Epidermal melanocyte (primary cell): ENCODE results near the gene SPATA20.

ENCODE experiments used
- DNase-seq: peaks from one replicate; pipeline ENCODE4 v3.0.0; 2011; ENCODE audit warnings: low spot score; ENCODE audit not compliant: insufficient read length

SPATA20 gene

DNA sequence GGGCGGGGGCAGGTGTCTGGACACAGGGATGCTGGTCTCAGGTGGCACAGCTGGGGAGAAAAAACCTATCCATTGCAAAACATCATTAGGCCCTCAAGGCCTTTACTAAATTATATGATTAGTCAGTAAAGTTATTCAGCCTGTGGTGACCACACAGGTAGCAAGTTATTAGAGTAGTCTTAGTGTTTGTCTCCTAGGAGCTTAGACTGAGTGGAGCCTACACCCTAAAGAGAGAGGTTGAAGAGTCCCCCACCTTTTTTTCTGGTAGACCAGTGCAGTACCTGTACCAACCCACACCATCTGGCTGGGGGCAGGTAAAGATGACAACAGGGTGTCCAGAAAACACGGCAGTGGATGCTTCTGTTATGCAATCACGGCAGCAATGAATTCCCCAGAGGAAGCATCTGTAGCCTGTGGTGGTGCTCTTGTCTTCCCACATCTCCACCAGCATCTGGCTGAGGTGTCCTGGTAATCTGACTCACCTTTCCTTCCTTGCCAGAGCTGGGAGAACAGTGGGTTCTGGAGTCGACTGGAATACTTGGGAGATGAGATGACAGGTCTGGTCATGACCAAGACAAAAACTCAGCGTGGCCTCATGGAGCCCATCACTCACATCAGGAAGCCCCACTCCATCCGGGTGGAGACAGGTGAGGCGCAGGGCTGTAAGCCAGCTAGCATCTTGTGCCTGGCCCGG lies 27.7 kb upstream of the SPATA20 start:
- no peak for DNase-seq

GRCh38 chr17:50520483-50520882 lies 26.5 kb upstream of the SPATA20 start:
- DNase-seq = no peak

DNA sequence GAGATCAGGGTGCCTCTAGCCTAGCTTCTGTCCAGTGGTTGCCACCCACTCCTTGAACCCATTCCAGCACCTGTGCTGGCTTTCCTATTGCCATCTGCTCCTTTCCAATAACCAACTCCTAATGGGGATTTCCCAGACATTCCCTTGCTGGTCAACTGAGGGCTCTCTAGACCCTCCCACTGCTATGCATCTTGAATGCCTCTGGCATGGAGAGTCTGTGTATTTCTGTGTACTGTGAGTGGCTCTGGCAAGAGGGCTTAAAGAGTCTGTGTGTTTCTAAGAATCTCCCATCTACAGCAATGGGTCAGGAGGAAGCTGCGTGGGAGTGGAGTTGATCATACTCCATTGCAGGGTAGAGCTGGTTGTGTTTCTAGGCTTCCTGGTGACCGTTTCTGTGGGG lies 25.5 kb upstream of the SPATA20 start:
- DNase-seq = no peak

- DNase-seq = no peak
Measured at GRCh38 chr17:50522766-50523165, 24.2 kb upstream of the SPATA20 start.

DNA sequence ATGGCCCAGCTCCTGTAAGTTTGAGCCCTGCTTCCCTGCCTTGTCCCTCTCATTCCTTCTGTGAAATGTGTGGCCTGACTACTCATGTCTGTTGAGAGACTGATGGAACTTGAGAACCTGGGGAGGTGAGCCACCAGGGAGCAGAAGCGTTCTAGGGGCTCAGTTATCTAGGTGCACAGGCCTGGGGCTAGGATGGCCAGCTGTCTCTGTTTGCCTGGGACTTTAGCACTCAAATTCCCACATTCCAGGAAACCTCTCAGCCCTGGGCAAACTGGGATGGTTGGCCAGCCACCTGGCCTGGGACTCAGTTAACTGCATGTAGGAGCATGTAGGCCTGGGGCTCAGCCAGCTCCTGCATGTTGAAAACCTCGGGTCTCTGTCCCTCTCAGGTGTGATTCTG lies 23.8 kb upstream of the SPATA20 start:
- DNase-seq = no peak

GRCh38 chr17:50524838-50525237 lies 22.1 kb upstream of the SPATA20 start:
- no peak for DNase-seq

DNA sequence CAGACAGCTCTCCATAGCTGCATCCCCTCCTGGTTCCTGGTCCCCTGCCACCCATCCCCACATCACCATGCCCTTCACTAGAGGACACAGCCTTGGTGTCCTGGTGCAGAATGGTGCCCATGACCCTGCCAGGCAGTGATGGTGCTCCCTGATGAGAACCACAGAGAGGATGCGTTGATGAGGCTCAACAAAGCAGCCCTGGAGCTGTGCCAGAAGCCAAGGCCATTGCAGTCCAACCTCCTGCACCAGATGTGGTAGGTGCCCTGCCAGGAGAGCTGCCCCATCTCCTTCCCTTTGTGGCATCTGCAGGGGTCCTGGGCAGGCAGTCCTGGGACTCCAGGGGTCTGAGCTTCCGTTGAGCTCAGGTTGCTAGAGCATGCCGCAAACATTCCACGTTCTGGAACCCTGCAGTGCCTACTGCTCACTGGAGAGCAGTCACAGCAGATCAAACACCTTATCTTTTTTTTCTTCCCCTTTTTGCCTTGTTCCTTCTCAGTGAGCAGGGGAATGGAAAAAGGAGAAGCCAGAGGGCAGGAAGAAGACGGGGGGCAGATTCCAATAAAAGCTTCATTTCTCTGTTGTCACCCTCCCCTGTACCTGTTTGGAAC lies 19.7 kb upstream of the SPATA20 start:
- no peak for DNase-seq

DNA sequence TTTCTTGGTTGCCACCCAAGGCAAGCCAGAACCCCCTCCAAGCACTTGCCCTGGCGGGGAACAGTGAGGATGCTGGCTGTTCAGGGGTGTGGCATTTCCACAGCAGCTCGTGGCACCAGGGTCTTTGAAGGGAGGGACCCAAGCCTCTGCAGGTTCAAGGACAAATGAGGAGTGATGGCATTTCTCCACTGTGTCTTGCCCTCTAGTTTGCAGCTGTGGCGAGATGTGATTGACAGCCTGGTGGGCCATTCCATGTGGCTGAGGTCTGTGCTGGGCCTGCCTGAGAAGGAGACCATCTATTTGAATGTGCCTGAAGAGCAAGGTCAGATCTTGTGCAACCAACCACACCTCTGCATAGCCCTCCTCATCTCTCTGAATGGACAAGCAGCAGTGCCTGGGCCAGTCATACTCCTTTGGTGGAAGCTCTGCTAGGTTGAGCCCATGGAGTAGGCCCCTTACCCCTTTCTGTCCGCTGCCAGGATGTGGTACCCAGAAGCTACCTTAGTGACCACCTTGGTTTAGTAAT lies 19.0 kb upstream of the SPATA20 start:
- no peak for DNase-seq

GRCh38 chr17:50529849-50530248 lies 17.1 kb upstream of the SPATA20 start:
- DNase-seq = no peak

DNA sequence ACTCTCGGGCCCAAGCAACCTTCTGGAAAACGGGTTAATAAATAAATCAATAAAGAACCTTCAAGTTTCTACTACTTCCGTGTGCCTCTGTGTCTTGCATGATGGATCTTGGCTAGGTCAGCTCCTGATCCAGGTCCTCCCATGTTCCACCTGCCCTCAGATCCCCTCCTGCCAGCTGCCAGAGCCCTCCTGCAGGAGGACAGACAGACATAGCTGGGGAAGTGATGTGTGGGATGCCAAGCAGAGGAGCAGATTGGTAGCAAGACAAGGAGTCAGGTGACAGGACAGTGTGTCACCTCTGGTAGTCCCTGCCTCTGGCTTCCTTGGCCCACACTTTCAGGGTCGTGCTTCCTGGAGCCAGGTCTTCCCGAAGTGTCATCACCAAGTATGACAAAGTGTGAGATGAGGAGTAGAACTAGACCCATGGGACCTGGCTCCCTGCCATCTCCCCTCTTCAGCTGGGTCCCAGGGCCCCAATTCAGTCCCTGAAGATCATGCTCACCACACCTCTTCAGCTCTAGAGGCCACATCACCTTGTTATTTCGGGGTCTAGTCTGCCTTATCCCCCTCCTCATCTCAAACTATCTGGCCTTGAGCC lies 15.4 kb upstream of the SPATA20 start:
- no peak for DNase-seq

DNA sequence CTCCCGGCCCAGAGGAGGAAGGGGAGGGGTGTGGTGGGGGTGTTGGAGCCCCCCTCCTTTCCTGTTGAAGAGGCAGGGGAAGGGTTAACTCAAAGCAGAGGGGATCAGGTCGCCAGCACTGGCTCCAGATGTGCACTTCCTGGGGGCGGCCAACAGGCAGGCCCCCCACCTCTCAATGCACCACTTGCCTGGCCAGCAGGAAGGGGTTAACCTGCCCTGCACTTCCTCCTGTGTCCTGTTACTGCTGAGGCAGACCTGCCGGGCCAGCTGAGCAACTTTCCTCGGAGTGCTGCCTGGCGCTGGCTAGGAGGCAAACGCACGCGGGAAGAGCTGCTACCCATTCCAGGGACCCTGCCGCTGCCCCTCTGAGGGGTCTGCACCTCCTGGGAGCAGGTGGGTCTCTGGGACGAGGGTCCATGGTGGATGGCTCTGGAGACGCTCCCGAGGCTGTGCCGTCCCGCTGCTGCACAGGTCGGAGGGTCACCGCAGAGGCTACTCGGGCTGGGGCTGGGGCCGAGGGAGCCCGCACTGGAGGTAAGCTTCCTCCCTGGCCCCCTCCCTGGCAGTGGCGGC lies 14.4 kb upstream of the SPATA20 start, which contains the start of gene EPN3:
Gene EPN3 (plus strand): TSS at position 284 of the 573 bp plus-strand sequence. CDS start 3,822 bp downstream, outside the sequence.
- DNase-seq = no peak

- no peak for DNase-seq
Measured at GRCh38 chr17:50533185-50533584, 13.8 kb upstream of the SPATA20 start.

DNA sequence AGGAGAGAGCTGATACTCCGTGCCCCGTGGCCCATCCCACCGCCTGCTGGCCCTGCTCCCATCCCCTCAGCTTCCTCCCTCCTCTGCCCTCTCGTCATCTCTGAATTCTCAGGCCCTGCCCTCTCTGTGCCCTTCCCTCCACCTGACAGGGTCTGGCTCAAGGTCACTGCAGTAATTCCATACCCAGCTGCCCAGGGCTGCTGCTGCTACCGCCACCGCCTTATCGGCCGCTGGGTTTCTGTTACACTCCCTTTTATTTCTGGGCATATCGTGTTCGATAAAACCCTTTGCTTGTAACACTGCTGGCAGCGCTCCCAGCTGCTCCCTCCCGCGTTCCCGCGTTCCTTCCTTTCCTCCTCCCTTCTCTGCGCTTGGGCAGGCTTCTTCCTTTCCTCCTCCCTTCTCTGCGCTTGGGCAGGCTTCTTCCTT lies 13.2 kb upstream of the SPATA20 start:
- no peak for DNase-seq

GRCh38 chr17:50534222-50534978 lies 12.6 kb upstream of the SPATA20 start:
- no peak for DNase-seq

DNA sequence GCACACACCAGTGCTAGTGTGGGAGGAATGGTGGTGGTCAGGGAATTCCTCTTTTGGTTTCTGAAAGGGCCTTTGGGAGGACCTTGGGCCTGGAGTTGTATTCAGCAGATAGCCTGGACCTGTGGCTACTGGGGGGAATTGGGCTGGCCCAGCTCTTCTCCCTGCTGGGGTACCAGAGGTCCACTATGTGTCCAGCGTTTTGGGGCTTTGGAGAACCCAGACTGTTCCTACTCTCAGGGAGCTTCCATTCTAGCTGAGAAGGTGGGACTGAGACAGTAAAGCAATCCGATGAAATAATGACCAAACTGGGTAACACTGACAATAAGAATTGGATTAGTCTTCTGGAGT lies 12.0 kb upstream of the SPATA20 start:
- no peak for DNase-seq

DNA sequence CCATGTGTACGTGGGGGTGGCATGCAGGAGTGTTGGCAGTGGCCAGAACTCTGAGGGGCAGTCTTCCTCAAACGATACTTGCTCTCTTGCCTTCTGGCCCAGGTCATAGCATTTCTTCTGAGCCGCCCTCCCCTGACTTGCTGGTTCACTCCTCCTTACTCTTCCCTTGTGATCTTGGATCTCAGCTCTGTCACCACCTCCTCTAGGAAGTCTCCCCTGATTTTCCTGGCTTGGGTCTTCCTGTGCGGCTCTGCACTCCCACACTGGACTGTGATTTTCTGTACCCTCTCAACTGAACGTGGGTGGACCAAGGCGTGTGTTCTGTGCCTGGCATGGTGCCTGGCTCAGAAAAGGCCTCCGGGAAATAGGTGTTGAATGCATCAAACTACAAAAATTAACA lies 11.6 kb upstream of the SPATA20 start:
- DNase-seq = no peak

GRCh38 chr17:50536683-50537646 lies 10.0 kb upstream of the SPATA20 start:
- no peak for DNase-seq

DNA sequence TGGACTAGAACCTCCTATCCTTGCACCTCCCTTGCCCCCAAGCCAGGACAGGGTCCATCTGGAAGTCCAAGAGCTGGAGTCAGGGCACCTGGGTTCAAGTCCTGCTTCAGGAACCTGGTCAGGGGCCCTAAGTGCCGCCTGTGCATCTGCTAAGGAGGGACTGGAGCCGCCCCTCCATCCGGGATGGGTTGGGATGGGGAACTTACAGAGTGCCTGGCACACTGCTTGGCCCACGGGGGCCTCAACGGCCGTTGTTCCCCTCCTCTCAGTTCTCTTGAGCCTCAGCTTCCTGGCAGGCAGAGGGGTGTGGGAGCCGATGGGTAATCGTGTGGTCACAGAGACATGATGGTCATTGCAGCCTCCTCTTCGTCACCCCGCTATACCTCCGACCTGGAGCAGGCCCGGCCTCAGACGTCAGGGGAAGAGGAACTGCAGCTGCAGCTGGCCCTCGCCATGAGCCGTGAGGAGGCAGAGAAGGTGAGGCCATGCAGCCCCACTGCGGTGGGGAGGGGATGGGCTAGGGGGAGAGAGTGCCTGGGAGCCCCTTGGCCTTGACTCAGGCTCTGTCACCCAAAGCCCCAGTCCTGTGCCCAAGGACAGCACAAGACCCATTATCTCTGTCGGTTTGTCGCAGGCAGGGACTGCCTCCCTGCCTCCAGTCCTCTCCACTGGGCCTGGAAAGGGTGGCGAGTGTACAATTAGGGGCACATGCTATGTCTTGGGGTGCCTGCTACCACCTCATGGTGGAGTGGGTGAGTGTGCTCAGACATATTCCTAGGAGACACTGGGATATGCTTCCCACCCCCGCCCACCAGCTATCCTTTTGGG lies 9.0 kb upstream of the SPATA20 start:
- DNase-seq = no peak
